Trophoblast cell (in vitro differentiated cells and primary cell): Measurements from ENCODE around the gene PIGA. TPM values are rescaled to one million over a fixed set of nuclear protein-coding genes. Genes with fewer than 3 reads are reported as not detected.

Experiments
- DNase-seq, 2 donors: peaks; one replicate each; pipeline ENCODE4 v3.0.0-alpha.2; 2016
- H2AFZ ChIP-seq: 2 replicates; pipeline ENCODE4 v1.6.1; 2013; ENCODE audit warnings: low read length, moderate library complexity, mild to moderate bottlenecking; ENCODE audit not compliant: insufficient read depth, poor library complexity
- H2AK5ac ChIP-seq: 2 replicates; pipeline ENCODE4 v1.6.1; 2013; ENCODE audit warnings: mild to moderate bottlenecking, low read length
- H2BK120ac ChIP-seq: 2 replicates; pipeline ENCODE4 v1.6.1; 2013; ENCODE audit warnings: low read length, mild to moderate bottlenecking, moderate library complexity; ENCODE audit not compliant: insufficient read depth, poor library complexity
- H2BK12ac ChIP-seq: 2 replicates; pipeline ENCODE4 v1.6.1; 2013; ENCODE audit warnings: mild to moderate bottlenecking, low read length, moderate library complexity
- H2BK5ac ChIP-seq: 2 replicates; pipeline ENCODE4 v1.6.1; 2013; ENCODE audit warnings: low read length, low read depth, moderate library complexity, mild to moderate bottlenecking; ENCODE audit not compliant: poor library complexity
- H3K14ac ChIP-seq: 2 replicates; pipeline ENCODE4 v1.6.1; 2013; ENCODE audit warnings: mild to moderate bottlenecking, low read length
- H3K18ac ChIP-seq: 2 replicates; pipeline ENCODE4 v1.6.1; 2013; ENCODE audit warnings: mild to moderate bottlenecking, low read length
- H3K23ac ChIP-seq: 2 replicates; pipeline ENCODE4 v1.6.1; 2013; ENCODE audit warnings: low read length
- H3K27ac ChIP-seq: 2 replicates; pipeline ENCODE4 v1.5.1; 2013; ENCODE audit warnings: low read depth, mild to moderate bottlenecking, inconsistent platforms, low read length, moderate library complexity
- H3K27me3 ChIP-seq: 2 replicates; pipeline ENCODE4 v1.6.1; 2013; ENCODE audit warnings: inconsistent platforms, mild to moderate bottlenecking, low read length, moderate library complexity; ENCODE audit not compliant: insufficient read depth
- H3K36me3 ChIP-seq, 2 experiments: 1 replicate in 1 of 2; 2 replicates in 1 of 2; pipeline ENCODE4 v1.6.1; 2013; ENCODE audit warnings: low read length in 2 of 2, mild to moderate bottlenecking in 2 of 2, moderate library complexity in 1 of 2; ENCODE audit not compliant: insufficient read depth in 2 of 2, control insufficient read depth in 1 of 2
- H3K4ac ChIP-seq: 2 replicates; pipeline ENCODE4 v1.6.1; 2013; ENCODE audit warnings: low read depth, mild to moderate bottlenecking, low read length, moderate library complexity
- H3K4me1 ChIP-seq, 2 experiments: 1 replicate in 1 of 2; 2 replicates in 1 of 2; pipeline ENCODE4 v1.6.1; 2013; ENCODE audit warnings: low read length in 2 of 2, mild to moderate bottlenecking in 2 of 2, moderate library complexity in 1 of 2; ENCODE audit not compliant: insufficient read depth in 2 of 2, control insufficient read depth in 1 of 2
- H3K4me2 ChIP-seq: 2 replicates; pipeline ENCODE4 v1.6.1; 2013; ENCODE audit warnings: inconsistent platforms, mild to moderate bottlenecking, low read length, moderate library complexity
- H3K4me3 ChIP-seq: 2 replicates; pipeline ENCODE4 v1.5.1; 2013; ENCODE audit warnings: mild to moderate bottlenecking, low read depth, low read length, inconsistent platforms
- H3K79me1 ChIP-seq: one replicate; pipeline ENCODE4 v1.6.1; 2013; ENCODE audit warnings: low read length
- H3K79me2 ChIP-seq: 2 replicates; pipeline ENCODE4 v1.6.1; 2013; ENCODE audit warnings: low read length, mild to moderate bottlenecking; ENCODE audit not compliant: control insufficient read depth, insufficient read depth, poor library complexity
- H3K9ac ChIP-seq: 2 replicates; pipeline ENCODE4 v1.6.1; 2013; ENCODE audit warnings: mild to moderate bottlenecking, low read length
- H3K9me3 ChIP-seq: 2 replicates; pipeline ENCODE4 v1.6.1; 2013; ENCODE audit warnings: low read depth, mild to moderate bottlenecking, control low read depth, inconsistent platforms, low read length; ENCODE audit not compliant: insufficient read depth
- H4K12ac ChIP-seq: 2 replicates; pipeline ENCODE4 v1.6.1; 2013; ENCODE audit warnings: low read depth, mild to moderate bottlenecking, low read length, moderate library complexity
- H4K8ac ChIP-seq: 2 replicates; pipeline ENCODE4 v1.6.1; 2013; ENCODE audit warnings: low read depth, mild to moderate bottlenecking, low read length, moderate library complexity
- H4K91ac ChIP-seq: one replicate; pipeline ENCODE4 v1.6.1; 2013; ENCODE audit warnings: low read depth, mild to moderate bottlenecking, low read length, moderate library complexity
- WGBS: extraction: QIAGEN DNeasy Blood & Tissue Kit; methylation state at CpG from one replicate; pipeline ENCODE4 v1.1.7; 2013; ENCODE audit warnings: missing lambda C conversion rate; ENCODE audit not compliant: insufficient read length, insufficient coverage; ENCODE audit errors: extremely low coverage; 5-methylcytosine and 5-hydroxymethylcytosine counted together
- polyA plus RNA-seq: library from polyadenylated mRNA; stranded (reverse); fragments of 200-250 nt; gene quantifications from 2 replicates; pipeline ENCODE4 v1.2.3, GENCODE V29; 2013

PIGA gene
- 18.1 and 19.7 TPM in 2 replicates for polyA plus RNA-seq

GRCh38 chrX:15335135-15336022, at the start of gene PIGA:
PIGA (minus strand) TSS chrX:15335523; CDS start chrX:15331930, 3,593 bp downstream.
- peaks cover 4% of the 10 kb centered on the region for H3K79me1 ChIP-seq
- H3K23ac ChIP-seq = no peak within 1 kb of the TSS
- peak within 1 kb of the TSS; percentile 99 for H3K14ac ChIP-seq
- H3K4ac ChIP-seq = peak within 1 kb of the TSS; percentile 89
- H3K9ac ChIP-seq = peak within 1 kb of the TSS; percentile 95
- peak within 1 kb of the TSS; percentile 80 for H4K91ac ChIP-seq
- H4K8ac ChIP-seq = peak within 1 kb of the TSS; percentile 96
- peak within 1 kb of the TSS; percentile 76 for H2BK120ac ChIP-seq
- H3K4me3 ChIP-seq = peak within 1 kb of the TSS; percentile 96
- peak within 1 kb of the TSS; percentile 98 for H2AFZ ChIP-seq
- H3K27ac ChIP-seq = peak within 1 kb of the TSS; percentile 47
- no peaks in the 10 kb centered on the region for H3K27me3 ChIP-seq
- peaks cover 4% of the 10 kb centered on the region for H3K79me2 ChIP-seq
- H2AK5ac ChIP-seq = peak within 1 kb of the TSS; percentile 37
- H3K36me3 ChIP-seq = peaks cover 3 to 9% of the 10 kb centered on the region in 2 experiments
- H4K12ac ChIP-seq = peak within 1 kb of the TSS; percentile 91
- DNase-seq = peak; percentile 95
- no peaks in the 10 kb centered on the region for H3K4me1 ChIP-seq
- H3K9me3 ChIP-seq = no peaks in the 10 kb centered on the region
- peak within 1 kb of the TSS; percentile 77 for H3K4me2 ChIP-seq
- H2BK5ac ChIP-seq = peak within 1 kb of the TSS; percentile 82
- H2BK12ac ChIP-seq = no peak within 1 kb of the TSS
- no CpG with 5 or more reads among the region's 72 CpGs for WGBS
- H3K18ac ChIP-seq = peak within 1 kb of the TSS; percentile 94

- H3K4me1 ChIP-seq = no peaks in the 10 kb centered on the region
- no CpG with 5 or more reads among the region's 2 CpGs for WGBS
- no peaks in the 10 kb centered on the region for H3K36me3 ChIP-seq
- H3K14ac ChIP-seq = no peak within 1 kb of the TSS
- no peak within 1 kb of the TSS for H2AFZ ChIP-seq
- no peaks in the 10 kb centered on the region for H3K9me3 ChIP-seq
- H4K8ac ChIP-seq = no peak within 1 kb of the TSS
- no peak within 1 kb of the TSS for H2BK12ac ChIP-seq
- H3K4me2 ChIP-seq = no peak within 1 kb of the TSS
- H4K91ac ChIP-seq = no peak within 1 kb of the TSS
- no peaks in the 10 kb centered on the region for H3K79me1 ChIP-seq
- no peaks in the 10 kb centered on the region for H3K27me3 ChIP-seq
- H3K4me3 ChIP-seq = no peak within 1 kb of the TSS
- H3K27ac ChIP-seq = no peak within 1 kb of the TSS
- no peak within 1 kb of the TSS for H2BK120ac ChIP-seq
- H3K18ac ChIP-seq = no peak within 1 kb of the TSS
- H3K23ac ChIP-seq = no peak within 1 kb of the TSS
- H2BK5ac ChIP-seq = no peak within 1 kb of the TSS
- H3K9ac ChIP-seq = no peak within 1 kb of the TSS
- DNase-seq = no peak
- H3K4ac ChIP-seq = no peak within 1 kb of the TSS
- no peaks in the 10 kb centered on the region for H3K79me2 ChIP-seq
- no peak within 1 kb of the TSS for H2AK5ac ChIP-seq
- H4K12ac ChIP-seq = no peak within 1 kb of the TSS
Observed at GRCh38 chrX:15384304-15384703, 49.0 kb upstream of the PIGA start, which contains the start of gene VEGFD. VEGFD (minus strand) TSS chrX:15384413; CDS start chrX:15383946, 467 bp downstream.

GRCh38 chrX:15382813-15383212, 47.5 kb upstream of the PIGA start:
- no peak overlapping the region for H3K4me2 ChIP-seq
- no peaks in the 10 kb centered on the region for H3K4me1 ChIP-seq
- H2BK5ac ChIP-seq = no peak overlapping the region
- no peaks in the 10 kb centered on the region for H3K36me3 ChIP-seq
- H3K4ac ChIP-seq = no peak overlapping the region
- no CpG with 5 or more reads among the region's 8 CpGs for WGBS
- no peak overlapping the region for H4K8ac ChIP-seq
- no peak overlapping the region for H3K27ac ChIP-seq
- no peak overlapping the region for H2BK120ac ChIP-seq
- no peaks in the 10 kb centered on the region for H3K9me3 ChIP-seq
- no peak overlapping the region for H2AK5ac ChIP-seq
- no peak overlapping the region for H3K9ac ChIP-seq
- H2BK12ac ChIP-seq = no peak overlapping the region
- H3K79me1 ChIP-seq = no peaks in the 10 kb centered on the region
- H3K14ac ChIP-seq = no peak overlapping the region
- no peak for DNase-seq
- no peaks in the 10 kb centered on the region for H3K27me3 ChIP-seq
- H2AFZ ChIP-seq = no peak overlapping the region
- H3K23ac ChIP-seq = no peak overlapping the region
- H3K79me2 ChIP-seq = no peaks in the 10 kb centered on the region
- H4K91ac ChIP-seq = no peak overlapping the region
- H4K12ac ChIP-seq = no peak overlapping the region
- H3K4me3 ChIP-seq = no peak overlapping the region
- H3K18ac ChIP-seq = no peak overlapping the region

- H3K14ac ChIP-seq = no peak overlapping the region
- no peaks in the 10 kb centered on the region for H3K4me1 ChIP-seq
- no peaks in the 10 kb centered on the region for H3K27me3 ChIP-seq
- no peak overlapping the region for H2BK5ac ChIP-seq
- H3K9me3 ChIP-seq = no peaks in the 10 kb centered on the region
- DNase-seq = no peak
- H3K9ac ChIP-seq = no peak overlapping the region
- no peak overlapping the region for H2AFZ ChIP-seq
- no peaks in the 10 kb centered on the region for H3K79me1 ChIP-seq
- H3K4me2 ChIP-seq = no peak overlapping the region
- H3K79me2 ChIP-seq = no peaks in the 10 kb centered on the region
- H2BK120ac ChIP-seq = no peak overlapping the region
- no CpG with 5 or more reads among the region's 1 CpG for WGBS
- H2BK12ac ChIP-seq = no peak overlapping the region
- H2AK5ac ChIP-seq = no peak overlapping the region
- no peak overlapping the region for H4K12ac ChIP-seq
- no peak overlapping the region for H4K91ac ChIP-seq
- H3K36me3 ChIP-seq = no peaks in the 10 kb centered on the region
- no peak overlapping the region for H4K8ac ChIP-seq
- H3K4me3 ChIP-seq = no peak overlapping the region
- H3K27ac ChIP-seq = no peak overlapping the region
- H3K23ac ChIP-seq = no peak overlapping the region
- no peak overlapping the region for H3K18ac ChIP-seq
- no peak overlapping the region for H3K4ac ChIP-seq
Observed at GRCh38 chrX:15376956-15377355, 41.6 kb upstream of the PIGA start.
